ENCODE data around the gene UGT1A9. TPM values are rescaled to one million over a fixed set of nuclear protein-coding genes. Genes with fewer than 3 reads are reported as not detected.

Gene UGT1A9
- total RNA-seq, 1 donor from 2014 or later, result not detected

DNA sequence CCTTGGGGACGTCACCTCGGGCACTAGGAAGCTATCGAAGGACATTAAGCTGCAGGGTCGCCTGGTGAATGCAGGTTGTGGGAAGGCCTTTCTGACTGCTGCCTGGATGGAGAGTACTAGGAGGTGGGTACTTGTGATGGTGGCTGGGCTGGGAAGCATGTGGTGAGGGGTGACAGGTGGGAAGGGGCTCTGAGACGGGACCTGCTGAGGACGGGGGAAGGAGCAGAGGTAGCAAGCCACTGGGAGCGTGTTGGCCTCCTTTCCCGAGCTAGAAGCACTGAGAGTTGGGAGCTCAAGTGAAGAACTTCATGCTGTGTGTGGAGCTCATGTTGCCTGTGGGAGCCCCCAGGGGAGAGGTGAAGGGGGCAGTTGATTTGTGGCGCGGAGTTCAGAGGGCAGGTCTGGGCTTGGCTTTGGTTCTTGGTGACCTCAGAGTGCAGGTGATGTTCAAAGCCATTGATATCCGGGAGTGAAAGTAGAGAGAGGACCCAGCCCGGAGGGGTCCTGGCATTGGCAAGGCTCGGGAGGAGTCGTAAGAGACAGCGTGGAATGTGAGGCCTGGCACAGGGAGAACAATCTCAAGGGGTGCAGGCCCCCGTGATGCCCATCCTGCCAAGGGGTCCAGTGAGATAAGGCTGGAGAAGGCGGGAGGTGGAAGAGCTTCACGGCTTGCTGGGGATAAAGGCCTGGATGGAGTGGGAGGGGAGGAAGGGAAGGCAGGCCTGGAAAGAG is 119.6 kb downstream of the UGT1A9 start:
- H3K4me1 Mint-ChIP-seq (ENCODE audit: low read depth), result no peaks in the 10 kb centered on the region
- H3K27me3 Mint-ChIP-seq (ENCODE audit: insufficient read depth), result no peaks in the 10 kb centered on the region
- intact Hi-C loops (cut with micrococcal nuclease), result no loop called here
- no peaks in the 10 kb centered on the region for H3K36me3 Mint-ChIP-seq (ENCODE audit: low read depth)
- no peak overlapping the region for H3K27ac Mint-ChIP-seq
- no peak for DNase-seq (ENCODE audit: low spot score)
- H3K4me3 Mint-ChIP-seq, result no peak overlapping the region
- H3K9me3 Mint-ChIP-seq, result no peaks in the 10 kb centered on the region

DNA sequence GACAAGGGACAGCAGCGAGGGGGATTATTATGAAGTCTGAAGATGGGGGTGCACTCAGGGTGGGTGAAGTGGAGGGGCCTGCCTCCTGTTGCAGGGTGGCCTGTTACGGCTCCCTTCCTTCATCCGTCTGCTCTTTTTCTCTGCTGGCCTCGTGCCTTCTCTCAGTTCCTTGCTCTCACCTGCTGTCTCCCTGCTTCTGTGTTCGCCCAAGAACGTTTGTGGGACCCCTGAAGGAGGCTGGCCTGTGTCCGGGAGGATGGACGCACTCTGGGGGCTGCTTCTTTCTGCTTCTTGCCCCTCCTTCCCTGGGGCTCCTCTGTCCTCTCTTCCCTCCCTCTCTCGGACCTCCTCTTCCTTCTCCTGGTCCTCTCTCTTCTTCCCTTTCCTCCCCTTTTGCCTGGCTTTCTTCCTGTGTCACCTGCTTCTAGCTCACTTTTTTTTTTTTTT is 120.2 kb downstream of the UGT1A9 start:
- Mint-ChIP-seq H3K36me3 (ENCODE audit: low read depth) (no peaks in the 10 kb centered on the region), H3K4me3 (no peak overlapping the region), H3K27me3 (ENCODE audit: insufficient read depth) (no peaks in the 10 kb centered on the region), H3K27ac (no peak overlapping the region), H3K9me3 (no peaks in the 10 kb centered on the region), H3K4me1 (ENCODE audit: low read depth) (no peaks in the 10 kb centered on the region)
- intact Hi-C loops (cut with micrococcal nuclease), result no loop called here
- DNase-seq (ENCODE audit: low spot score), result no peak

DNA sequence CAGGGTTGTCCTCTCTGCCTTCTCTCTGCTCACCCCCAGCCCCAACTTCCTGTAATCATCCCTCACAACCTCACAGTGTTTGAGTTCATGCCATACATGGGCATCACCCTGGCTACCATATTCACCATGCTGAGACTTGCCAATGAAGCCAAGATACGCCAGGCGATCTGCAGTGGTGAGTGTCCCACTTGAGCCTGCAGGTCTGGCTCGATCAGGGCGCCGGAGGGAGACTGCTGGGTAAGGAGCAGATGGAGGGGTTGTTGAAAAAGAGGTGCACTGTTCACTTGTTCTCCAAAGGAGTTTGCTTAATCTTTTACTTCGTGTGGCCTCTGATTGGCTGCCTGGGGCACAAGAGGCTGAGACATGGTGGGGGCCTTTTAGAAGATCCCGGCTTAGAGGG is 121.0 kb downstream of the UGT1A9 start:
- Mint-ChIP-seq H3K4me3 (no peak overlapping the region), H3K4me1 (ENCODE audit: low read depth) (no peaks in the 10 kb centered on the region), H3K27ac (no peak overlapping the region), H3K27me3 (ENCODE audit: insufficient read depth) (no peaks in the 10 kb centered on the region), H3K36me3 (ENCODE audit: low read depth) (no peaks in the 10 kb centered on the region), H3K9me3 (no peaks in the 10 kb centered on the region)
- intact Hi-C loops (cut with micrococcal nuclease), result no loop called here
- DNase-seq (ENCODE audit: low spot score), result no peak

DNA sequence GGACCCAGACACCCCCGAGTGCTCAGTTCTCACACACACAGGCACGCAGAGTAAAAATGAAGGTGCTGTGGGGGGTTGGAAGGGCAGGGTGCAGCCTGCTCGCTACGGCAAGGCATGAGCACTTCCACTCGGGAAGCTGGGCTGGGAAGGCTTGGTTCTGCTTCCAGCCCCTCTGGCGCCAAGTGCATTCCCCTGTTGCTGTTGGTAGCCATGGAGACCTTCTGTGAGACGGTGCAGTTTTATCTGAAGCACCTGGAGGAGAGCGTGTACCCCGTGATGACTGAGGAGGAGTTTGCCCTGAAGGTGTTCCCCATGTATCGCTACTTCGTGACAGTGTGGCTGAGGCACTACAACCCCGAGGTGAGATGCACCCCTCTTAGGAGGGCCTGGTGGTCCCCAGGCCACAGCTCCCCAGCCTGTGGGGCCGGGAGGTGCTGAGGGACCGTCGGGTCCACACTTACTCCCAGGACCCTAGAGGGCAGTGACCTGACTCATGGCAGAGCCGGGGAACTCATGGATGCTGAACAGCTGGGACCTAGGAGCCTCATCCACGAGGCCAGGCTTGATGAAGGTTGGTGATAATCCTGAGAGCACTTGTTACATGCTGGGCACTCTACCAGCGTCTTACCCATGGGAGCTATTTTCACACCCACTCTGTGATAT is 121.9 kb downstream of the UGT1A9 start:
- Mint-ChIP-seq H3K27ac (no peak overlapping the region), H3K36me3 (ENCODE audit: low read depth) (no peaks in the 10 kb centered on the region), H3K4me1 (ENCODE audit: low read depth) (no peaks in the 10 kb centered on the region), H3K9me3 (no peaks in the 10 kb centered on the region), H3K4me3 (no peak overlapping the region), H3K27me3 (ENCODE audit: insufficient read depth) (no peaks in the 10 kb centered on the region)
- intact Hi-C loops (cut with micrococcal nuclease), result no loop called here
- DNase-seq (ENCODE audit: low spot score), result no peak

DNA sequence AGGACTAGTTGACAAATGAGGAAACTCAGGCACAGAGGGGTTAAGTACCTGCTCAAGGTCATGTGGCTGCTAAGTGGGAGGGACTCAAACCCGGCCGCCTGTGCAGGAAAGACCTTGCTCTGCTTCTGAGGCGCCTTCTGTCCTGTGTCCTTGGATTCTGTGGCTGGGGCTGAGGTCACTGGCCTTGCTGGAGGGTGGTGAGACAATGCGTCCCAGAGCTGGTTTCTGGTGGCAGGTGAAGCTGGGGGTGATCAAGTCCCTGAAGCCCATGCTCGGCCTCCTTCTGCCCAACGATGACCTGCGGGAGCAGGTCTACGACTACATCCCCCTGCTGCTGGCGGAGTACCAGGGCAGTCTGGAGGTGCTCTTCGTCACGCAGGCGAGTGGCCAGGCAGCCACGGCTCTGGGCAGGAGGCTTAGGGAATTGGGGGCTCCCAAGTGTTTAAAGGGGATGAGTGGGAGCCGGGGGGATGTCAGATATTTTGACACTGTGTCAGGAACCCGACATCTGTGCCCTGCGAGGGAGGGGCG is 122.5 kb downstream of the UGT1A9 start:
- H3K4me3 Mint-ChIP-seq, result no peak overlapping the region
- intact Hi-C loops (cut with micrococcal nuclease), result no loop called here
- no peaks in the 10 kb centered on the region for H3K9me3 Mint-ChIP-seq
- H3K36me3 Mint-ChIP-seq (ENCODE audit: low read depth), result no peaks in the 10 kb centered on the region
- H3K27me3 Mint-ChIP-seq (ENCODE audit: insufficient read depth), result no peaks in the 10 kb centered on the region
- no peaks in the 10 kb centered on the region for H3K4me1 Mint-ChIP-seq (ENCODE audit: low read depth)
- DNase-seq (ENCODE audit: low spot score), result no peak
- no peak overlapping the region for H3K27ac Mint-ChIP-seq

GRCh38 chr2:233795735-233796171 is 124.1 kb downstream of the UGT1A9 start:
- intact Hi-C loops (cut with micrococcal nuclease), result no loop called here
- DNase-seq (ENCODE audit: low spot score), result no peak
- no peaks in the 10 kb centered on the region for H3K36me3 Mint-ChIP-seq (ENCODE audit: low read depth)
- no peak overlapping the region for H3K27ac Mint-ChIP-seq
- H3K4me1 Mint-ChIP-seq (ENCODE audit: low read depth), result no peaks in the 10 kb centered on the region
- no peak overlapping the region for H3K4me3 Mint-ChIP-seq
- H3K27me3 Mint-ChIP-seq (ENCODE audit: insufficient read depth), result peaks cover 4% of the 10 kb centered on the region
- no peaks in the 10 kb centered on the region for H3K9me3 Mint-ChIP-seq

GRCh38 chr2:233796254-233796653 is 124.6 kb downstream of the UGT1A9 start:
- no peaks in the 10 kb centered on the region for H3K9me3 Mint-ChIP-seq
- no peak overlapping the region for H3K4me3 Mint-ChIP-seq
- H3K4me1 Mint-ChIP-seq (ENCODE audit: low read depth), result no peaks in the 10 kb centered on the region
- intact Hi-C loops (cut with micrococcal nuclease), result no loop called here
- no peaks in the 10 kb centered on the region for H3K36me3 Mint-ChIP-seq (ENCODE audit: low read depth)
- no peak overlapping the region for H3K27ac Mint-ChIP-seq
- H3K27me3 Mint-ChIP-seq (ENCODE audit: insufficient read depth), result peaks cover 4% of the 10 kb centered on the region
- no peak for DNase-seq (ENCODE audit: low spot score)

DNA sequence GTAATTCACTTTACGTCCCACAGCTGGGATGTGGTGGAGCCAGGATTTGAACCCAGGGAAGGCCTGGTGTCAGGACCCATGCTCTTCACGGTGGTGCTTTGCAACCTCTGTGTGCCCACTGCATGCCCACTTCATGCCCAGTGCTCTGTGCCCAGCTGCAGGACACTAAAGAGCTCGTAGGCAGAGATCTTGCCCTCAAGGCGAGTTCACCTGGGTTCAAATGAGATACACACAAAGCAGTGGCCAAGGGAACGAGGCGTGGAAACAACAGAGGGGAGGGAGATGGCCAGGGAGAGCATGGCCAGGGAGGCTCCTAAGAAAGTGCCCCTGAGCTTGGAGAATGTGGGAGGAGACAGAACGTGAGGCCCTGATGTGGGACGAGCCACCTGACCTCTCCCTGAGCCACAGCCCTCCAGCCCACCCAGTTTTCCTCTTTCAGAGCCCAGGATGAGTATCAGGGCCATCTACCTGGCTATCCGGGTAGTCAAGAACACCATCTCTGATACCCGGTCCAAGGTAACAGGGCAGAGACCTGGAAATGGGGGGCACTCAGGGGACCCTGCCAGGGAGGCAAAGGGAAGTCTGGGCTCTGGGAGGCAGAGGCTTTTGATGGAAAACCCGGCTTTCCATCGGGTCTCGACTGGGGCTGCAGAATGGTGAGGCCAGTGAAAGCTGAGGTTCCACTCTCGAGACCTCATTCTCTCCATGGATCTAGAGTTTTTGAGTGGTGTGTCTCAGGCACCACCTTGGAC is 126.8 kb downstream of the UGT1A9 start:
- Mint-ChIP-seq H3K4me1 (ENCODE audit: low read depth) (no peaks in the 10 kb centered on the region), H3K9me3 (no peaks in the 10 kb centered on the region), H3K27me3 (ENCODE audit: insufficient read depth) (peaks cover 8% of the 10 kb centered on the region), H3K4me3 (no peak overlapping the region), H3K27ac (no peak overlapping the region), H3K36me3 (ENCODE audit: low read depth) (no peaks in the 10 kb centered on the region)
- intact Hi-C loops (cut with micrococcal nuclease), result no loop called here
- no peak for DNase-seq (ENCODE audit: low spot score)

GRCh38 chr2:233799087-233799665 is 127.5 kb downstream of the UGT1A9 start:
- Mint-ChIP-seq H3K27ac (no peak overlapping the region), H3K27me3 (ENCODE audit: insufficient read depth) (peaks cover 8% of the 10 kb centered on the region), H3K36me3 (ENCODE audit: low read depth) (no peaks in the 10 kb centered on the region), H3K4me3 (no peak overlapping the region), H3K9me3 (no peaks in the 10 kb centered on the region), H3K4me1 (ENCODE audit: low read depth) (no peaks in the 10 kb centered on the region)
- no peak for DNase-seq (ENCODE audit: low spot score)
- intact Hi-C loops (cut with micrococcal nuclease), result no loop called here

DNA sequence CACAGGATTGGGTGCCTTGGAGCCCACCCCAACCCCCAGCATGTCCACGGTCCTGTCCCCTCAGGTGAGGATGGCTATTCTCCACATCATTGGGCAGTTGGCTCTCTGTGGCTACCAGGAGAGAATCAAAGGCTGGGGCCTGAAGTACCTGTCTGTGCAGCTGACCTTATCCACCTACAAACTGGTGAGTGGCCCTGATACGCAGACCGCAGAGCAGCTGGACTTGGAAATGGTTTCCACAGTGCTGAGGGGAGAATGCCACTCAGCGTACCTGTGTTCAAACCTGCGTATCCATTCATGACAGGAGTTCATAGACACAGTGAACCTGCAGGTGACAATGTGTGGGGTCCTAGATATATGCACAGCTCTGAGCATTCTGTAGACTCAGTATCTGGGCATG is 128.0 kb downstream of the UGT1A9 start:
- intact Hi-C loops (cut with micrococcal nuclease), result no loop called here
- Mint-ChIP-seq H3K27me3 (ENCODE audit: insufficient read depth) (peaks cover 8% of the 10 kb centered on the region), H3K4me3 (no peak overlapping the region), H3K27ac (no peak overlapping the region), H3K36me3 (ENCODE audit: low read depth) (no peaks in the 10 kb centered on the region), H3K9me3 (no peaks in the 10 kb centered on the region), H3K4me1 (ENCODE audit: low read depth) (no peaks in the 10 kb centered on the region)
- no peak for DNase-seq (ENCODE audit: low spot score)

DNA sequence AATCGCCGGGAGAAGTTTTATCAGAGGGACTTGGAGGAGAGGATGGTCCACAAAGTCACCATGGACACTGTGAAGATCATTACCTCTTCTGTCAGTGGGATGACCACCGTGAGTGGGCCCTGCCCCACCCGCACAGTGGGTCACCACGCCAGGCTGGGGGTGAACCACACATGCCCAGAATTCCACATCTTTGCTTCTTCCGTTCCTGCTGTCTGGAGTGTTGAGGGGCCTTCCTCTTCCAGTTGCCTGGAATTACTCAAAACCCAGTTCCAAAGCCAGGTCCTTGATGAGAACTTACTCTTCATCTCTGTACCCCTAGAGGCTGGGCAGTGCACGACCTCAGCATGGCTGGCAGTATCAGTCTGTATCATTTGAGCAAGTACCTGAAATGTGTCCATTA is 128.5 kb downstream of the UGT1A9 start:
- DNase-seq (ENCODE audit: low spot score), result no peak
- H3K36me3 Mint-ChIP-seq (ENCODE audit: low read depth), result no peaks in the 10 kb centered on the region

GRCh38 chr2:233801357-233802131 is 129.8 kb downstream of the UGT1A9 start:
- H3K27me3 Mint-ChIP-seq (ENCODE audit: insufficient read depth), result peaks cover 8% of the 10 kb centered on the region
- no peak for DNase-seq (ENCODE audit: low spot score)
- H3K4me3 Mint-ChIP-seq, result no peak overlapping the region
- no peaks in the 10 kb centered on the region for H3K9me3 Mint-ChIP-seq
- H3K4me1 Mint-ChIP-seq (ENCODE audit: low read depth), result no peaks in the 10 kb centered on the region
- intact Hi-C loops (cut with micrococcal nuclease), result no loop called here
- H3K27ac Mint-ChIP-seq, result no peak overlapping the region
- H3K36me3 Mint-ChIP-seq (ENCODE audit: low read depth), result no peaks in the 10 kb centered on the region

More for the DNA sequence above, 128.5 kb downstream of the UGT1A9 start:
- Mint-ChIP-seq H3K9me3 (no peaks in the 10 kb centered on the region), H3K27me3 (ENCODE audit: insufficient read depth) (peaks cover 8% of the 10 kb centered on the region), H3K4me1 (ENCODE audit: low read depth) (no peaks in the 10 kb centered on the region), H3K27ac (no peak overlapping the region), H3K4me3 (no peak overlapping the region)
- intact Hi-C loops (cut with micrococcal nuclease), result no loop called here
